ENCODE measurements around the gene CDK14.

Gene CDK14

GRCh38 chr7:90736316-90736715 lies 140.2 kb downstream of the CDK14 start:
- Histone ChIP-seq H3K9me3 (peaks cover 0 to 6% (median 0%) of the 10 kb centered on the region in 3 donors), H3K36me3 (peaks cover 6 to 14% (median 10%) of the 10 kb centered on the region in 3 donors), H3K4me3 (no peak overlapping the region), H3K27me3 (no peaks in the 10 kb centered on the region), H3K27ac (no peak overlapping the region), H3K4me1 (no peaks in the 10 kb centered on the region)
- intact Hi-C loops (cut with DNase I; ENCODE audit: low total_unique reads), result no loop called here
- no peak for DNase-seq
- no peak for TF ChIP-seq CTCF (IDR thresholded peaks at IDR 0.05)

GRCh38 chr7:90736968-90737939 lies 141.1 kb downstream of the CDK14 start:
- intact Hi-C loops (cut with DNase I; ENCODE audit: low total_unique reads), result no loop called here
- no peak overlapping the region for H3K4me3 ChIP-seq
- DNase-seq, result no peak
- H3K36me3 ChIP-seq, result peaks cover 6 to 14% (median 10%) of the 10 kb centered on the region in 3 donors
- no peak for TF ChIP-seq CTCF (IDR thresholded peaks at IDR 0.05)
- H3K27ac ChIP-seq, result no peak overlapping the region
- no peaks in the 10 kb centered on the region for H3K27me3 ChIP-seq
- H3K4me1 ChIP-seq, result no peaks in the 10 kb centered on the region
- H3K9me3 ChIP-seq, result peaks cover 0 to 6% (median 0%) of the 10 kb centered on the region in 3 donors

- TF ChIP-seq CTCF (IDR thresholded peaks at IDR 0.05), result no peak
Measured at GRCh38 chr7:90738249-90738648, 142.1 kb downstream of the CDK14 start.

GRCh38 chr7:90739716-90740115 lies 143.6 kb downstream of the CDK14 start:
- no peaks in the 10 kb centered on the region for H3K27me3 ChIP-seq
- no peak overlapping the region for H3K4me3 ChIP-seq
- H3K4me1 ChIP-seq, result no peaks in the 10 kb centered on the region
- no peaks in the 10 kb centered on the region for H3K9me3 ChIP-seq
- TF ChIP-seq CTCF (IDR thresholded peaks at IDR 0.05), result no peak
- no peak for DNase-seq
- H3K27ac ChIP-seq, result no peak overlapping the region
- intact Hi-C loops (cut with DNase I; ENCODE audit: low total_unique reads), result no loop called here
- H3K36me3 ChIP-seq, result peaks cover 6 to 10% (median 8%) of the 10 kb centered on the region in 3 donors

More at GRCh38 chr7:90738249-90738648, 142.1 kb downstream of the CDK14 start:
- Histone ChIP-seq H3K4me3 (no peak overlapping the region), H3K4me1 (no peaks in the 10 kb centered on the region), H3K9me3 (peaks cover 0 to 6% (median 0%) of the 10 kb centered on the region in 3 donors), H3K27me3 (no peaks in the 10 kb centered on the region), H3K27ac (no peak overlapping the region), H3K36me3 (peaks cover 6 to 14% (median 10%) of the 10 kb centered on the region in 3 donors)
- no peak for DNase-seq
- intact Hi-C loops (cut with DNase I; ENCODE audit: low total_unique reads), result no loop called here

GRCh38 chr7:90740386-90740785 lies 144.3 kb downstream of the CDK14 start:
- Histone ChIP-seq H3K4me1 (no peaks in the 10 kb centered on the region), H3K27ac (no peak overlapping the region), H3K36me3 (peaks cover 2 to 5% (median 4%) of the 10 kb centered on the region in 3 donors), H3K27me3 (no peaks in the 10 kb centered on the region), H3K9me3 (no peaks in the 10 kb centered on the region), H3K4me3 (no peak overlapping the region)
- no peak for TF ChIP-seq CTCF (IDR thresholded peaks at IDR 0.05)
- no peak for DNase-seq
- intact Hi-C loops (cut with DNase I; ENCODE audit: low total_unique reads), result no loop called here

All from tibial artery (tissue), 4 donors.